Measurements from ENCODE around the gene ENTPD1. TPM values are rescaled to one million over a fixed set of nuclear protein-coding genes. Genes with fewer than 3 reads are reported as not detected.

The ENTPD1 gene
- polyA plus RNA-seq, 6 donors from 2014 or later = 39.0 to 59.2 (median 48.9) TPM

GRCh38 chr10:95741807-95742467, 14.0 kb upstream of the ENTPD1 start:
- Mint-ChIP-seq H3K4me3 (peak overlapping the region; percentile 83 to 93 (median 88)), H3K4me1 (peaks cover 43 to 60% (median 58%) of the 10 kb centered on the region in 3 donors)
- DNase-seq = peak; percentile 64

DNA sequence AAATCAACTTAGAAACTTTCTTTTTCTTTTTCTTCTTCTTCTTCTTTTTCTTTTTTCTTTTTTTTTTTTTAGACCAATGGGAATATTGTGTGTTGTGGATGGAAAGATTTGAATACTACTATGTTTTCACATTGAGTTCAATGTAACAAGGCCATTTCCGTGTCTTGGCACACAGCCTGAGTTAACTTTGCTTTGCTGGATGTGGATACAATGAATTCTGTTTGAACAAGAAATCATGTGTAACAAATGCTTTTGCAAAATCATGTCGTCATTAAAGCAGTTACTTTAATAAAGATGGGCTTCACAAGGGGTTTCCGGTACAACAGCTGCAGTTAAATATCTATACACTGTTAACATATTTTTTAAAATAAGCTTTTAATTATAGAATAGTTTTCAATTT, 13.5 kb upstream of the ENTPD1 start:
- no peak for DNase-seq
- peaks cover 0 to 9% (median 5%) of the 10 kb centered on the region in 7 donors for H3K9me3 Mint-ChIP-seq
- peak overlapping the region; percentile 83 to 93 (median 88) for H3K4me3 Mint-ChIP-seq
- H3K27me3 Mint-ChIP-seq = no peaks in the 10 kb centered on the region
- H3K4me1 Mint-ChIP-seq = peaks cover 43 to 63% (median 63%) of the 10 kb centered on the region in 3 donors
- peak overlapping the region; percentile 89 to 98 (median 94) for H3K27ac Mint-ChIP-seq
- H3K36me3 Mint-ChIP-seq = peaks cover 0 to 13% of the 10 kb centered on the region in 2 donors
- no peak for ATAC-seq (ENCODE audit: low read depth in 2 of 2)

More at GRCh38 chr10:95741807-95742467, 14.0 kb upstream of the ENTPD1 start:
- Mint-ChIP-seq H3K27ac (peak overlapping the region; percentile 89 to 98 (median 94)), H3K36me3 (peaks cover 0 to 7% of the 10 kb centered on the region in 2 donors), H3K27me3 (no peaks in the 10 kb centered on the region), H3K9me3 (peaks cover 0 to 8% (median 5%) of the 10 kb centered on the region in 7 donors)
- peak; percentile 87 to 88 for ATAC-seq (ENCODE audit: low read depth in 2 of 2)

GRCh38 chr10:95742962-95743535, 12.9 kb upstream of the ENTPD1 start:
- H3K27ac Mint-ChIP-seq = peak overlapping the region; percentile 64 to 95 (median 88)
- DNase-seq = no peak
- peak overlapping the region; percentile 65 to 91 (median 82) for H3K4me3 Mint-ChIP-seq
- no peaks in the 10 kb centered on the region for H3K27me3 Mint-ChIP-seq
- no peak for ATAC-seq (ENCODE audit: low read depth in 2 of 2)
- peaks cover 43 to 67% (median 65%) of the 10 kb centered on the region in 3 donors for H3K4me1 Mint-ChIP-seq
- peaks cover 0 to 14% of the 10 kb centered on the region in 2 donors for H3K36me3 Mint-ChIP-seq
- H3K9me3 Mint-ChIP-seq = peaks cover 0 to 9% (median 5%) of the 10 kb centered on the region in 7 donors

- H3K27me3 Mint-ChIP-seq = no peaks in the 10 kb centered on the region
- DNase-seq (peak; percentile 45), ATAC-seq (ENCODE audit: low read depth in 2 of 2) (peak; percentile 72 to 78)
- peaks cover 0 to 19% of the 10 kb centered on the region in 2 donors for H3K36me3 Mint-ChIP-seq
- H3K9me3 Mint-ChIP-seq = peaks cover 0 to 11% (median 5%) of the 10 kb centered on the region in 7 donors
- H3K27ac Mint-ChIP-seq = peak overlapping the region; percentile 91 to 99 (median 94)
- H3K4me3 Mint-ChIP-seq = peak overlapping the region; percentile 28 to 85 (median 67)
- peaks cover 51 to 81% (median 80%) of the 10 kb centered on the region in 3 donors for H3K4me1 Mint-ChIP-seq
Observed at GRCh38 chr10:95745501-95745900, 10.5 kb upstream of the ENTPD1 start.

DNA sequence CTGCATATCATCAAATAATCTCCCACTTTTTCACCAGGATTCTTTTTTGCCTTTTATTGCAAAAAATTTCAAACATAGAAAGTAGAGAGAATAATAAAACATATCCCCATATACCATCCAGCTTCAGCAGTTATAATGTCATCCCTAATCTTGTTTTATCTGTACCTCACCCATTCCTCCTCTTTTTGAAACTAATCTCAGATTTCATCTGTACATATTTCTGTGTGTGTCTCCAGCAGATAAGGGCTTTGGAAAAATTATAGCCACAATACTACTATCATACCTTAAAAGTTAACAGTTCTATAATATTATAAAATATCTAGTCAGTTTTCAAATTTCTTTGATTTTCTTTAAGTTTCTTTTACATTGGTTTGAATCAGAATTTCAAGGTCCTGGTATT, 7.6 kb upstream of the ENTPD1 start:
- H3K27me3 Mint-ChIP-seq = no peaks in the 10 kb centered on the region
- H3K9me3 Mint-ChIP-seq = peaks cover 0 to 11% (median 5%) of the 10 kb centered on the region in 7 donors
- H3K27ac Mint-ChIP-seq = peak overlapping the region in 1 of 6 donors; percentile 27
- H3K4me1 Mint-ChIP-seq = peaks cover 37 to 72% (median 59%) of the 10 kb centered on the region in 3 donors
- DNase-seq = no peak
- H3K36me3 Mint-ChIP-seq = peaks cover 0 to 24% of the 10 kb centered on the region in 2 donors
- no peak overlapping the region for H3K4me3 Mint-ChIP-seq
- ATAC-seq (ENCODE audit: low read depth in 2 of 2) = no peak

DNA sequence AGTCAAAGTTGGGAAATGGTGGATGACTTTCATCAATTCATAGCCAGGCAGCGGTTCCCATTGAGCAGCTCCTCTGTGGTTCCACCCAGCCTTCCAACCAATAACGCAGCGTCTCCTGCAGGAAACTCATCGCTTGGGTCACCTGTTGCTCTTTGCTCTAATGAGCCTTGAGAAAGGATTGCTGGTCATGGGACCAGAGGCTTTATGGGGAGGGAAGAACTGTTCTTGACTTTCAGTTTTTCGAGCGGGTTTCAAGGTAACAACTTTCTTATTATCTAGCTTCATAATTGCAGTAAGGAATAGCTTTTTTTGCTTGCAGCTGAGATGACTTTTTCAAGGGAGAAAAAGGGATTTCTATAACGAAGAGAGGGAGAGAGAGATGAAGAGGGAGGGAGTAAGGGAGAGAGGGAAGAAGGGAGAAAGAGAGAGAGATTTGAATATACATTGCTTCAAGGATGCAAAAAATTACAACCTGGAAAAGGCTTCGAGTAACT, 405 bp upstream of the ENTPD1 start:
- peak overlapping the region; percentile 93 to 99 (median 96) for H3K27ac Mint-ChIP-seq
- H3K36me3 Mint-ChIP-seq = peaks cover 0 to 9% of the 10 kb centered on the region in 2 donors
- no peak for DNase-seq
- H3K27me3 Mint-ChIP-seq = no peaks in the 10 kb centered on the region
- H3K9me3 Mint-ChIP-seq = no peaks in the 10 kb centered on the region
- H3K4me1 Mint-ChIP-seq = peaks cover 55 to 74% (median 69%) of the 10 kb centered on the region in 3 donors
- H3K4me3 Mint-ChIP-seq = peak overlapping the region; percentile 84 to 97 (median 94)
- ATAC-seq (ENCODE audit: low read depth in 2 of 2) = no peak

GRCh38 chr10:95756809-95757684, 1.1 kb downstream of the ENTPD1 start:
- H3K27ac Mint-ChIP-seq = peak overlapping the region; percentile 93 to 99 (median 96)
- DNase-seq (peak; percentile 46), ATAC-seq (ENCODE audit: low read depth in 2 of 2) (peak; percentile 18 to 23)
- H3K36me3 Mint-ChIP-seq = peaks cover 0 to 4% of the 10 kb centered on the region in 2 donors
- H3K4me3 Mint-ChIP-seq = peak overlapping the region; percentile 84 to 97 (median 94)
- peaks cover 55 to 76% (median 75%) of the 10 kb centered on the region in 3 donors for H3K4me1 Mint-ChIP-seq
- H3K27me3 Mint-ChIP-seq = no peaks in the 10 kb centered on the region
- H3K9me3 Mint-ChIP-seq = no peaks in the 10 kb centered on the region

DNA sequence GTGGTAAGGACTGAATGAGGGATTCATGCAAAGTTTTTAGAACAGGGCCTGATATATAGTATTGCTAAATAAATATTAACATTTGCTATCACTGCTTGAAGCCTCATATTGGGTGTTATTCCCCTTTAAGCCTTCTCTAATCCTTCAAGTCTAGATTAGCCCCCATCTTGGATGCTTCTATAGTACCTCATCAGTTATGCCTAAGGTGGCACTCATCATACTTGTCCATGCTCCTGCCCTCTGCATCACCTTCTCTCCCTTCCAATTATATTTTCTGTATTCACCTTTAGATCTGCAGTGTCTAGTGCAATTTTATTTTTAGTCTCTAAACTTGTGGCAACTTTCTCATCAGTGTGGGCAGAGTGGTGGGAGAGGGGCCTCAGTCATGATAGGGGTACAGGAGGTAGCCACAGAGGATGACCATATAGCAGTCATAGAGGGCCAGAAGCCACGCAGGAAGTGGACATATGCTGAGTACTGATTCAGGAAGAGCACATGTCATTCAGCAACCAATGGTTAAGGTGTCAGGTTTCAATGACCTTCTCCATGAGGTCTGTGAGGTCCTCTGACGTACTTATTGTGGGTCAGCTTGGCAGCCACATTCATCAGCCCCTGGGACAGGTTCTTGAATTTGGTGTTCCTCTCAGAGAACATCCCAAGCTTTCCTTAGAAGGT, 2.5 kb downstream of the ENTPD1 start:
- peak; percentile 4 to 5 for ATAC-seq (ENCODE audit: low read depth in 2 of 2)
- Mint-ChIP-seq H3K4me3 (peak overlapping the region; percentile 62 to 97 (median 89)), H3K27ac (peak overlapping the region; percentile 93 to 99 (median 96)), H3K9me3 (no peaks in the 10 kb centered on the region), H3K36me3 (peaks cover 0 to 4% of the 10 kb centered on the region in 2 donors), H3K4me1 (peaks cover 59 to 87% (median 75%) of the 10 kb centered on the region in 3 donors), H3K27me3 (no peaks in the 10 kb centered on the region)
- DNase-seq = no peak

GRCh38 chr10:95759233-95759826, 3.4 kb downstream of the ENTPD1 start:
- Mint-ChIP-seq H3K4me1 (peaks cover 59 to 92% (median 79%) of the 10 kb centered on the region in 3 donors), H3K27ac (peak overlapping the region; percentile 93 to 99 (median 96)), H3K27me3 (no peaks in the 10 kb centered on the region), H3K4me3 (peak overlapping the region in 4 of 8 donors; percentile 26 to 73 (median 53)), H3K36me3 (peaks cover 0 to 8% of the 10 kb centered on the region in 2 donors), H3K9me3 (no peaks in the 10 kb centered on the region)
- ATAC-seq (ENCODE audit: low read depth in 2 of 2) = no peak
- DNase-seq = no peak

DNA sequence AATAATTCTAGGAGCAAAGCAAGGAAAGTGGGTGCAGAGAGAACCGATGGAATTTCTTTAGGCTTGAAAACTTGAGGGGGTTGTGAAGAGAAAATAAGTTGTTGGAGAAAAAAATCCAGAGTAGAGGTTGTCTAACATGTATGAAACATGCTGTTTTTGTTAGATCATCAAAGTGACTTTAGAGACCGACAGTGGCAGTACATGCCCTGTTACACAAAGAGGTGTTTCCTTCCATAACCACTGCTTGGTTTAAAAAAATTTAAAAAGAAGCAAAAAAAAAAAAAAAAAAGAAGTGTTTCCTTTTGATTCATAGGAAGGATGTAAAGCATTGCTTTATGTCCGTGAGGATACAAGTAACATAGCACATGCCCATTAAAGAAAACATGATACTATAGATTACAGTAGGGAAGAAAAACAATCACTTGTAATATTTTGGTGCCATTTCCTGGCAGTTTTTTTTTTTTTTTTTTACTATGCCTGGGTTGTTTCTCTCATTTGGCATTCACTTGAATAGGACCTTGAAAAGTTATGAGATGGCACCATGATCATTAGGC, 6.1 kb downstream of the ENTPD1 start:
- no peaks in the 10 kb centered on the region for H3K27me3 Mint-ChIP-seq
- DNase-seq (no peak), ATAC-seq (ENCODE audit: low read depth in 2 of 2) (no peak)
- peaks cover 47 to 80% (median 64%) of the 10 kb centered on the region in 3 donors for H3K4me1 Mint-ChIP-seq
- H3K4me3 Mint-ChIP-seq = peak overlapping the region; percentile 23 to 85 (median 62)
- peaks cover 0 to 11% of the 10 kb centered on the region in 2 donors for H3K36me3 Mint-ChIP-seq
- peaks cover 0 to 1% (median 0%) of the 10 kb centered on the region in 7 donors for H3K9me3 Mint-ChIP-seq
- H3K27ac Mint-ChIP-seq = peak overlapping the region; percentile 83 to 98 (median 94)

DNA sequence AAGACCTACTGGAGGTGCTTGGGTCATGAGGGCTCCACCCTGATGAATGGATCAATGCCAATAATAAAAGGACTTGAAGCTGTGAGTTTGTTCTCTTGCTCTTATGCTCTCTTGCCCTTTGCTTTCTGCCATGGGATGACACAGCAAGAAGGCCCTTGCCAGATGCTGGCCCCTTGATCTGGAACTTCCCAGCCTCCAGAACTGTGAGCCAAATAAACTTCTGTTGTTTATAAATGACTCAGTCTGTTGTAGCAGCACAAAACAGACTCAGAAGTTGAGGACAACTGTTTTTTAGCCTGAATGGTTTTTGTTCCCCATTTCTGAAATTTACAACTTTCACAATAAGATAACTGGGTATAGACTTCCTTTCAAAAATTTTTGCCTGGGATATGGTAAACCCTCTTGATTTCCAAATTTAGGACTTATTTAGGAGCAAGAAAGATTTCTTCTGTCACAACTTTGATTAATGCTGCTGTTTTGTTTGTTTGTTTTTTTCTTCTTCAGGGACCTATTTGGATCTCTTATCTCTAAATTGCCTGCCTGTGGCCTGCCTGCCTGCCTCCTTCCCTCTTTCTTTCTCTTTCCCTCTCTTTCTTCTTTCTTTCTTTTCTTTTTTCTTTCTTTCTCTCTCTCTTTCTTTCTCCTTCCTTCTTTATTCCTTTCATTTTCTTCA, 12.1 kb downstream of the ENTPD1 start:
- H3K27ac Mint-ChIP-seq = peak overlapping the region; percentile 88 to 98 (median 94)
- H3K36me3 Mint-ChIP-seq = peaks cover 17 to 30% of the 10 kb centered on the region in 2 donors
- peak; percentile 54 for DNase-seq
- peak overlapping the region; percentile 17 to 92 (median 78) for H3K4me3 Mint-ChIP-seq
- H3K4me1 Mint-ChIP-seq = peaks cover 47 to 79% (median 65%) of the 10 kb centered on the region in 3 donors
- peak; percentile 90 to 93 for ATAC-seq (ENCODE audit: low read depth in 2 of 2)
- H3K27me3 Mint-ChIP-seq = no peaks in the 10 kb centered on the region
- H3K9me3 Mint-ChIP-seq = peaks cover 0 to 8% (median 3%) of the 10 kb centered on the region in 7 donors
